ENCODE measurements around the gene RSPO1. TPM values are rescaled to one million over a fixed set of nuclear protein-coding genes. Genes with fewer than 3 reads are reported as not detected.
A peak's percentile ranks its signal among the peaks of the same experiment; 100 is the strongest.

Gene RSPO1
- total and polyA plus RNA-seq, 2 of the 13 experiments (the other 11 are each of a cell fraction or from before 2014, with no cell fraction given) = not detected

- TF ChIP-seq TBL1XR1 (IDR thresholded peaks at IDR 0.05; ENCODE audit: borderline replicate concordance, low read length, partially characterized antibody) = no peak
- no peak for TF ChIP-seq HNRNPH1 (optimal IDR thresholded peaks at IDR 0.05; ENCODE audit: low read depth, low read length)
- peak; percentile 96; the same call in 1 of the 2 replicates for TF ChIP-seq NR0B2 (CRISPR knock-in tag; IDR thresholded peaks at IDR 0.05)
- TF ChIP-seq ZNF549 (CRISPR knock-in tag; IDR thresholded peaks at IDR 0.05) = no peak
- no peak for TF ChIP-seq NFIB (CRISPR knock-in tag; IDR thresholded peaks at IDR 0.05; ENCODE audit: borderline replicate concordance)
- 0 out of 2 replicates have a peak, but pooled peaks have one; percentile 27 for TF ChIP-seq ZNF547 (CRISPR knock-in tag; IDR thresholded peaks at IDR 0.05)
- peak; percentile 87 for TF ChIP-seq FOXC1 (CRISPR knock-in tag; IDR thresholded peaks at IDR 0.05; ENCODE audit: borderline replicate concordance)
- TF ChIP-seq ZNF367 (CRISPR knock-in tag; IDR thresholded peaks at IDR 0.05; ENCODE audit: borderline replicate concordance) = no peak
- TF ChIP-seq FOXA3 (CRISPR knock-in tag; IDR thresholded peaks at IDR 0.05) = peak; percentile 33; the same call in 1 of the 2 replicates
- peak; percentile 95 for TF ChIP-seq ZNF788 (CRISPR knock-in tag; IDR thresholded peaks at IDR 0.05; ENCODE audit: borderline replicate concordance)
- TF ChIP-seq, protein P1, sequence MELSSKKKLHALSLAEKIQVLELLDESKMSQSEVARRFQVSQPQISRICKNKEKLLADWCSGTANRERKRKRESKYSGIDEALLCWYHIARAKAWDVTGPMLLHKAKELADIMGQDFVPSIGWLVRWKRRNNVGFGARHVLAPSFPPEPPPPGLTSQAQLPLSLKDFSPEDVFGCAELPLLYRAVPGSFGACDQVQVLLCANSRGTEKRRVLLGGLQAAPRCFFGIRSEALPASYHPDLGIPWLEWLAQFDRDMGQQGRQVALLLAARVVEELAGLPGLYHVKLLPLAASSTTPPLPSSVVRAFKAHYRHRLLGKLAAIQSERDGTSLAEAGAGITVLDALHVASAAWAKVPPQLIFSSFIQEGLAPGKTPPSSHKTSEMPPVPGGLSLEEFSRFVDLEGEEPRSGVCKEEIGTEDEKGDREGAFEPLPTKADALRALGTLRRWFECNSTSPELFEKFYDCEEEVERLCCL (CRISPR knock-in tag; IDR thresholded peaks at IDR 0.05; ENCODE audit: borderline replicate concordance) = peak; percentile 90; the same call in 1 of the 2 replicates
- TF ChIP-seq, protein P2, sequence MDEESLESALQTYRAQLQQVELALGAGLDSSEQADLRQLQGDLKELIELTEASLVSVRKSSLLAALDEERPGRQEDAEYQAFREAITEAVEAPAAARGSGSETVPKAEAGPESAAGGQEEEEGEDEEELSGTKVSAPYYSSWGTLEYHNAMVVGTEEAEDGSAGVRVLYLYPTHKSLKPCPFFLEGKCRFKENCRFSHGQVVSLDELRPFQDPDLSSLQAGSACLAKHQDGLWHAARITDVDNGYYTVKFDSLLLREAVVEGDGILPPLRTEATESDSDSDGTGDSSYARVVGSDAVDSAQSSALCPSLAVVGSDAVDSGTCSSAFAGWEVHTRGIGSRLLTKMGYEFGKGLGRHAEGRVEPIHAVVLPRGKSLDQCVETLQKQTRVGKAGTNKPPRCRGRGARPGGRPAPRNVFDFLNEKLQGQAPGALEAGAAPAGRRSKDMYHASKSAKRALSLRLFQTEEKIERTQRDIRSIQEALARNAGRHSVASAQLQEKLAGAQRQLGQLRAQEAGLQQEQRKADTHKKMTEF (CRISPR knock-in tag; IDR thresholded peaks at IDR 0.05) = peak; percentile 75; the same call in 1 of the 2 replicates
- TF ChIP-seq ZNF432 (CRISPR knock-in tag; IDR thresholded peaks at IDR 0.05; ENCODE audit: borderline replicate concordance) = no peak
- 0 out of 2 replicates have a peak, but pooled peaks have one; percentile 15 for TF ChIP-seq RAD21 (CRISPR knock-in tag; IDR thresholded peaks at IDR 0.05)
- no peak for TF ChIP-seq ZFP82 (CRISPR knock-in tag; IDR thresholded peaks at IDR 0.05; ENCODE audit: borderline replicate concordance)
- TF ChIP-seq TARDBP (CRISPR knock-in tag; IDR thresholded peaks at IDR 0.05) = peak; percentile 67; the same call in 1 of the 2 replicates
- TF ChIP-seq NFKBIZ (CRISPR knock-in tag; IDR thresholded peaks at IDR 0.05) = no peak
- TF ChIP-seq ZNF672 (CRISPR knock-in tag; IDR thresholded peaks at IDR 0.05) = no peak
- TF ChIP-seq, protein P3, sequence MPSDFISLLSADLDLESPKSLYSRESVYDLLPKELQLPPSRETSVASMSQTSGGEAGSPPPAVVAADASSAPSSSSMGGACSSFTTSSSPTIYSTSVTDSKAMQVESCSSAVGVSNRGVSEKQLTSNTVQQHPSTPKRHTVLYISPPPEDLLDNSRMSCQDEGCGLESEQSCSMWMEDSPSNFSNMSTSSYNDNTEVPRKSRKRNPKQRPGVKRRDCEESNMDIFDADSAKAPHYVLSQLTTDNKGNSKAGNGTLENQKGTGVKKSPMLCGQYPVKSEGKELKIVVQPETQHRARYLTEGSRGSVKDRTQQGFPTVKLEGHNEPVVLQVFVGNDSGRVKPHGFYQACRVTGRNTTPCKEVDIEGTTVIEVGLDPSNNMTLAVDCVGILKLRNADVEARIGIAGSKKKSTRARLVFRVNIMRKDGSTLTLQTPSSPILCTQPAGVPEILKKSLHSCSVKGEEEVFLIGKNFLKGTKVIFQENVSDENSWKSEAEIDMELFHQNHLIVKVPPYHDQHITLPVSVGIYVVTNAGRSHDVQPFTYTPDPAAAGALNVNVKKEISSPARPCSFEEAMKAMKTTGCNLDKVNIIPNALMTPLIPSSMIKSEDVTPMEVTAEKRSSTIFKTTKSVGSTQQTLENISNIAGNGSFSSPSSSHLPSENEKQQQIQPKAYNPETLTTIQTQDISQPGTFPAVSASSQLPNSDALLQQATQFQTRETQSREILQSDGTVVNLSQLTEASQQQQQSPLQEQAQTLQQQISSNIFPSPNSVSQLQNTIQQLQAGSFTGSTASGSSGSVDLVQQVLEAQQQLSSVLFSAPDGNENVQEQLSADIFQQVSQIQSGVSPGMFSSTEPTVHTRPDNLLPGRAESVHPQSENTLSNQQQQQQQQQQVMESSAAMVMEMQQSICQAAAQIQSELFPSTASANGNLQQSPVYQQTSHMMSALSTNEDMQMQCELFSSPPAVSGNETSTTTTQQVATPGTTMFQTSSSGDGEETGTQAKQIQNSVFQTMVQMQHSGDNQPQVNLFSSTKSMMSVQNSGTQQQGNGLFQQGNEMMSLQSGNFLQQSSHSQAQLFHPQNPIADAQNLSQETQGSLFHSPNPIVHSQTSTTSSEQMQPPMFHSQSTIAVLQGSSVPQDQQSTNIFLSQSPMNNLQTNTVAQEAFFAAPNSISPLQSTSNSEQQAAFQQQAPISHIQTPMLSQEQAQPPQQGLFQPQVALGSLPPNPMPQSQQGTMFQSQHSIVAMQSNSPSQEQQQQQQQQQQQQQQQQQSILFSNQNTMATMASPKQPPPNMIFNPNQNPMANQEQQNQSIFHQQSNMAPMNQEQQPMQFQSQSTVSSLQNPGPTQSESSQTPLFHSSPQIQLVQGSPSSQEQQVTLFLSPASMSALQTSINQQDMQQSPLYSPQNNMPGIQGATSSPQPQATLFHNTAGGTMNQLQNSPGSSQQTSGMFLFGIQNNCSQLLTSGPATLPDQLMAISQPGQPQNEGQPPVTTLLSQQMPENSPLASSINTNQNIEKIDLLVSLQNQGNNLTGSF (CRISPR knock-in tag; IDR thresholded peaks at IDR 0.05) = no peak
- no peak for TF ChIP-seq ZNF570 (CRISPR knock-in tag; IDR thresholded peaks at IDR 0.05; ENCODE audit: borderline replicate concordance)
Measured at GRCh38 chr1:37595440-37596181, 39.1 kb downstream of the RSPO1 start, which contains the start of gene GNL2 (continued).
